SU-DHL-6 (cell line): Measurements from ENCODE around the gene MACC1.

Experiments used
- H2AFZ ChIP-seq: fragments of 200-600 bp; sonication (generic); 2 replicates; pipeline ENCODE4 v1.6.1; 2014; ENCODE audit warnings: low read depth, mild to moderate bottlenecking, moderate library complexity, mixed read lengths, antibody characterized with exemption, low read length; ENCODE audit not compliant: severe bottlenecking
- H3F3A ChIP-seq: fragments of 200-600 bp; shearing (Covaris generic); 2 replicates; pipeline ENCODE4 v1.6.0; 2016; ENCODE audit warnings: antibody characterized with exemption, mild to moderate bottlenecking; ENCODE audit not compliant: insufficient read depth
- H3K27ac ChIP-seq: fragments of 200-600 bp; sonication (generic); 2 replicates; pipeline ENCODE4 v1.5.1; 2016; ENCODE audit warnings: low read depth, mild to moderate bottlenecking, low read length, moderate library complexity, mixed read lengths
- H3K27me3 ChIP-seq: fragments of 200-600 bp; sonication (generic), shearing (Covaris generic); 2 replicates; pipeline ENCODE4 v1.6.0; 2014; ENCODE audit warnings: mild to moderate bottlenecking, low read length
- H3K36me3 ChIP-seq: fragments of 200-600 bp; sonication (generic); 2 replicates; pipeline ENCODE4 v1.6.1; 2014; ENCODE audit warnings: mild to moderate bottlenecking, low read length, mixed read lengths
- H3K4me2 ChIP-seq: fragments of 300-600, 200-600 bp; shearing (Covaris generic), sonication (generic); 2 replicates; pipeline ENCODE4 v1.6.0; 2014; ENCODE audit warnings: low read length, low read depth, mild to moderate bottlenecking; ENCODE audit not compliant: poor library complexity, severe bottlenecking
- H3K4me3 ChIP-seq: fragments of 200-600 bp; sonication (generic); 2 replicates; pipeline ENCODE4 v1.5.1; 2014; ENCODE audit warnings: antibody characterized with exemption, low read length, mild to moderate bottlenecking, mixed read lengths; ENCODE audit not compliant: insufficient read depth, poor library complexity, severe bottlenecking
- H3K79me2 ChIP-seq: fragments of 200-600 bp; sonication (generic); 2 replicates; pipeline ENCODE4 v1.6.1; 2014; ENCODE audit warnings: mild to moderate bottlenecking, low read length, moderate library complexity; ENCODE audit not compliant: insufficient read depth
- H3K9ac ChIP-seq: fragments of 200-600 bp; sonication (generic); 2 replicates; pipeline ENCODE4 v1.7.0; 2014; ENCODE audit warnings: mild to moderate bottlenecking, low read length
- H3K9me2 ChIP-seq: fragments of 200-600 bp; sonication (generic); replicated peaks from 2 replicates; pipeline ENCODE4 v1.6.1; 2014; ENCODE audit warnings: low read length; ENCODE audit not compliant: insufficient read depth
- H3K9me3 ChIP-seq: fragments of 200-600 bp; sonication (generic); 2 replicates; pipeline ENCODE4 v1.6.1; 2014; ENCODE audit warnings: low read length, mixed read lengths; ENCODE audit not compliant: insufficient read depth
- H4K20me1 ChIP-seq: fragments of 200-600 bp; sonication (generic); 2 replicates; pipeline ENCODE4 v1.6.1; 2014; ENCODE audit warnings: low read depth, mild to moderate bottlenecking, antibody characterized with exemption, low read length, moderate library complexity, mixed read lengths
- CTCF ChIP-seq: fragments of 200-600 bp; sonication (generic); IDR thresholded peaks from one replicate; pipeline ENCODE4 v1.5.1; 2017; ENCODE audit warnings: antibody characterized with exemption, mild to moderate bottlenecking, low read length, moderate library complexity; ENCODE audit not compliant: insufficient read depth, poor library complexity, severe bottlenecking
- EZH2phosphoT487 ChIP-seq: fragments of 200-600 bp; sonication (generic), shearing (Covaris generic); conservative IDR thresholded peaks from 2 replicates; pipeline ENCODE4 v1.6.1; 2018; ENCODE audit warnings: mild to moderate bottlenecking, antibody characterized with exemption, low read length, moderate library complexity, mixed read lengths

Gene MACC1

GRCh38 chr7:20132585-20132984 is 84.6 kb downstream of the MACC1 start:
- Histone ChIP-seq H3K27ac (no peak overlapping the region), H3F3A (no peaks in the 10 kb centered on the region), H4K20me1 (no peaks in the 10 kb centered on the region), H3K9me3 (no peaks in the 10 kb centered on the region), H3K4me3 (no peak overlapping the region), H3K36me3 (no peaks in the 10 kb centered on the region), H3K9ac (no peak overlapping the region), H3K79me2 (no peaks in the 10 kb centered on the region), H2AFZ (no peak overlapping the region), H3K27me3 (no peaks in the 10 kb centered on the region), H3K4me2 (no peak overlapping the region), H3K9me2 (no peaks in the 10 kb centered on the region)
- TF ChIP-seq CTCF (no peak), EZH2phosphoT487 (no peak)

GRCh38 chr7:20131776-20132175 is 85.4 kb downstream of the MACC1 start:
- no peaks in the 10 kb centered on the region for H3K9me2 ChIP-seq
- H3K9ac ChIP-seq, result no peak overlapping the region
- H3K27ac ChIP-seq, result no peak overlapping the region
- no peak overlapping the region for H3K4me2 ChIP-seq
- H3K9me3 ChIP-seq, result no peaks in the 10 kb centered on the region
- no peaks in the 10 kb centered on the region for H3K27me3 ChIP-seq
- H3K36me3 ChIP-seq, result no peaks in the 10 kb centered on the region
- H2AFZ ChIP-seq, result no peak overlapping the region
- no peaks in the 10 kb centered on the region for H3K79me2 ChIP-seq
- H3F3A ChIP-seq, result no peaks in the 10 kb centered on the region
- H3K4me3 ChIP-seq, result no peak overlapping the region
- H4K20me1 ChIP-seq, result no peaks in the 10 kb centered on the region
- TF ChIP-seq EZH2phosphoT487 (no peak), CTCF (no peak)

- no peak overlapping the region for H3K4me2 ChIP-seq
- H3K27ac ChIP-seq, result no peak overlapping the region
Observed at GRCh38 chr7:20129920-20130319, 87.3 kb downstream of the MACC1 start.

More at GRCh38 chr7:20129920-20130319, 87.3 kb downstream of the MACC1 start:
- Histone ChIP-seq H3K9ac (no peak overlapping the region), H3K36me3 (no peaks in the 10 kb centered on the region), H3K4me3 (no peak overlapping the region), H3F3A (no peaks in the 10 kb centered on the region), H2AFZ (no peak overlapping the region), H3K9me2 (no peaks in the 10 kb centered on the region), H3K27me3 (no peaks in the 10 kb centered on the region), H4K20me1 (no peaks in the 10 kb centered on the region), H3K79me2 (no peaks in the 10 kb centered on the region), H3K9me3 (no peaks in the 10 kb centered on the region)
- TF ChIP-seq CTCF (no peak), EZH2phosphoT487 (no peak)
